GM12801 (cell line): ENCODE results near the gene ZNF629.

ENCODE experiments used
- TF ChIP-seq, protein P1 (sequence below): IDR thresholded peaks from one replicate; pipeline ENCODE4 v1.5.1; 2011; ENCODE audit warnings: control low read depth; ENCODE audit not compliant: insufficient read length; ENCODE audit errors: extremely low read depth

Gene ZNF629

DNA sequence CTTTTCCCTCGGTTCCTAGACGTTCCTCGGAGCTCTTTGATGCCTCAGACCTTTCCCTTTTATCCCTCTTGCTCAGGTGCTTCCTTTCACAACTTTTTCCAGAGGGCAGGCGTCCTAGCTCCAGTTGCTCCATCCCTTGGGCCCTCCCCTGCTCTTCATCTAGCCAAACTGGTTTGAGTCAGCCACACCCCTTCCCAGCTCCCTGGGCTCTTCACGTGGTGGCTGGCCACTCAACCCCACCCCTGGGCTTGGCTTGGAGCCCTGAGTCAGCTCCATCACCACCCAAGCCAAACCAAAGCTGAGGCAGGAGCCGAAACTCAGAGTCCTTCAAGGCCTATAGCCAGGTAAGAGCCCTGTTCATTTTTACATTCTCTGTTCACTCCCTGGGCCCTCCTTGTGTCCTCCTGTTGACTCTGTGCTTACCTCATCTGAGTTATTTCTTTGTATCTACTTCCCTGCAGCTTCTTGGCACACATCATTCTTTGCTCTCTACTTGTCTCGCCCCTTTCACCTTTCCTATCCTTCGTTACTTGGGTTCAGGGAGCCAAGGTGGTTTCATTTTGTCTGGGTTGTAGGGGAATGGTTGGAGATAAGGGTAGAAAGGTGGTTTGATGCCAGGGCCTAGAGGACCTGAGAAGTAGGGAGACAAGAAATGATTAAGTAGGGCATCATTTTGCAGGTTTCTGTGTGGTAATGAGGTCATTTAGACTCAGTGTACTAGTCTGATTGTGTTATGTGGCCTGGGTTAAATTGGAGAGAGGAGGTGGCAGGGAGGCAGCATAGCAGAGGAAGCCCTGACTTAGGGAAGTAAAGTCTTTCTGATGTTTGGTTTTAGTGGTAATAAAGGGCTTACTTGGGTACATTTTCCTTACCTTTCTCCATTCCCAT lies 46.4 kb downstream of the ZNF629 start:
- TF ChIP-seq, protein P1, sequence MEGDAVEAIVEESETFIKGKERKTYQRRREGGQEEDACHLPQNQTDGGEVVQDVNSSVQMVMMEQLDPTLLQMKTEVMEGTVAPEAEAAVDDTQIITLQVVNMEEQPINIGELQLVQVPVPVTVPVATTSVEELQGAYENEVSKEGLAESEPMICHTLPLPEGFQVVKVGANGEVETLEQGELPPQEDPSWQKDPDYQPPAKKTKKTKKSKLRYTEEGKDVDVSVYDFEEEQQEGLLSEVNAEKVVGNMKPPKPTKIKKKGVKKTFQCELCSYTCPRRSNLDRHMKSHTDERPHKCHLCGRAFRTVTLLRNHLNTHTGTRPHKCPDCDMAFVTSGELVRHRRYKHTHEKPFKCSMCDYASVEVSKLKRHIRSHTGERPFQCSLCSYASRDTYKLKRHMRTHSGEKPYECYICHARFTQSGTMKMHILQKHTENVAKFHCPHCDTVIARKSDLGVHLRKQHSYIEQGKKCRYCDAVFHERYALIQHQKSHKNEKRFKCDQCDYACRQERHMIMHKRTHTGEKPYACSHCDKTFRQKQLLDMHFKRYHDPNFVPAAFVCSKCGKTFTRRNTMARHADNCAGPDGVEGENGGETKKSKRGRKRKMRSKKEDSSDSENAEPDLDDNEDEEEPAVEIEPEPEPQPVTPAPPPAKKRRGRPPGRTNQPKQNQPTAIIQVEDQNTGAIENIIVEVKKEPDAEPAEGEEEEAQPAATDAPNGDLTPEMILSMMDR, result no peak

DNA sequence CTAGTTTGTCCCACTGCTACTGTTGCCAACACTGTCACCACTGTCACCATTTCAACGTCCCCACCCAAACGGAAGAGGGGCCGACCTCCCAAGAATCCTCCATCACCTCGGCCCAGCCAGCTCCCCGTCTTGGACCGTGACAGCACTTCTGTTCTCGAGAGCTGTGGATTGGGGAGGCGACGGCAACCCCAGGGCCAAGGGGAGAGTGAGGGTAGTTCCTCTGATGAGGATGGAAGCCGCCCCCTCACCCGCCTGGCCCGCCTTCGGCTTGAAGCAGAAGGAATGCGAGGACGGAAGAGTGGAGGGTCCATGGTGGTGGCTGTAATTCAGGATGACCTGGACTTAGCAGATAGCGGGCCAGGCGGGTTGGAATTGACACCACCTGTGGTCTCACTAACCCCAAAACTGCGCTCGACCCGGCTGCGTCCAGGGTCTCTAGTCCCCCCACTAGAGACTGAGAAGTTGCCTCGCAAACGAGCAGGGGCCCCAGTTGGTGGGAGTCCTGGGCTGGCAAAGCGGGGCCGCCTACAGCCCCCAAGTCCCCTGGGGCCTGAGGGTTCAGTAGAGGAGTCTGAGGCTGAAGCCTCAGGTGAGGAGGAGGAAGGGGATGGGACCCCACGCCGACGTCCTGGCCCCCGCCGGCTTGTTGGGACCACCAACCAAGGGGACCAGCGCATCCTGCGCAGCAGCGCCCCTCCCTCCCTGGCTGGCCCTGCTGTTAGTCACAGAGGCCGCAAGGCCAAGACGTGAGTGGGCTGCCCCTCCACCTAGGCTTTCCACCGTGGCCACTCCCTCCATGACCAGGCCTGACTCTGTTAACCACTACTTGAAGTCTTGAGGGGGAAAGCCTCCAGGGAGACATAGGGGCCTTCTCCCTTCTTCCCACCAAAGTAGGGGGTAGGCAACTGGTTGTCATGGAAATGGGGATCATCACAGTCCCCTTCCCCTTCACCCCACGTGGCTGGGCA lies 47.7 kb downstream of the ZNF629 start:
- TF ChIP-seq, protein P1, result no peak

GRCh38 chr16:30737794-30738648 lies 49.0 kb downstream of the ZNF629 start:
- TF ChIP-seq, protein P1, result no peak

GRCh38 chr16:30736995-30737793 lies 49.8 kb downstream of the ZNF629 start:
- TF ChIP-seq, protein P1, result no peak

- TF ChIP-seq, protein P1, result no peak
Measured at GRCh38 chr16:30731411-30731810, 55.6 kb downstream of the ZNF629 start.

- TF ChIP-seq, protein P1, result no peak
Measured at GRCh38 chr16:30728899-30729672, 57.9 kb downstream of the ZNF629 start.
